MG63 (cell line): Measurements from ENCODE around the gene SMARCA5. TPM values are rescaled to one million over a fixed set of nuclear protein-coding genes. Genes with fewer than 3 reads are reported as not detected.

Source experiments
- DNase-seq: peaks from one replicate; pipeline ENCODE4 v3.0.0-alpha.2; 2020
- H3K27me3 ChIP-seq: fragments of 250-450 bp; sonication (Bioruptor Pico); 2 replicates; pipeline ENCODE4 v1.5.1; 2020; ENCODE audit warnings: mild to moderate bottlenecking, moderate library complexity
- H3K36me3 ChIP-seq: fragments of 250-450 bp; sonication (Bioruptor Pico); 2 replicates; pipeline ENCODE4 v1.5.1; 2020; ENCODE audit warnings: mild to moderate bottlenecking, moderate library complexity
- H3K4me3 ChIP-seq: fragments of 250-450 bp; sonication (Bioruptor Pico); 2 replicates; pipeline ENCODE4 v1.5.1; 2020; ENCODE audit warnings: mild to moderate bottlenecking, moderate library complexity
- H3K9me3 ChIP-seq: fragments of 250-450 bp; sonication (Bioruptor Pico); 2 replicates; pipeline ENCODE4 v1.5.1; 2020; ENCODE audit warnings: mild to moderate bottlenecking, moderate library complexity
- total RNA-seq: library from RNA; depleted of rRNA; stranded (reverse); fragments of >200 nt; shearing (Covaris generic); gene quantifications from 2 replicates; pipeline ENCODE4 v1.2.3, GENCODE V29; 2014; ENCODE audit warnings: low replicate concordance; rRNA removed

Gene SMARCA5
- total RNA-seq, 1 experiment from 2014 or later, result 16.6 TPM

DNA sequence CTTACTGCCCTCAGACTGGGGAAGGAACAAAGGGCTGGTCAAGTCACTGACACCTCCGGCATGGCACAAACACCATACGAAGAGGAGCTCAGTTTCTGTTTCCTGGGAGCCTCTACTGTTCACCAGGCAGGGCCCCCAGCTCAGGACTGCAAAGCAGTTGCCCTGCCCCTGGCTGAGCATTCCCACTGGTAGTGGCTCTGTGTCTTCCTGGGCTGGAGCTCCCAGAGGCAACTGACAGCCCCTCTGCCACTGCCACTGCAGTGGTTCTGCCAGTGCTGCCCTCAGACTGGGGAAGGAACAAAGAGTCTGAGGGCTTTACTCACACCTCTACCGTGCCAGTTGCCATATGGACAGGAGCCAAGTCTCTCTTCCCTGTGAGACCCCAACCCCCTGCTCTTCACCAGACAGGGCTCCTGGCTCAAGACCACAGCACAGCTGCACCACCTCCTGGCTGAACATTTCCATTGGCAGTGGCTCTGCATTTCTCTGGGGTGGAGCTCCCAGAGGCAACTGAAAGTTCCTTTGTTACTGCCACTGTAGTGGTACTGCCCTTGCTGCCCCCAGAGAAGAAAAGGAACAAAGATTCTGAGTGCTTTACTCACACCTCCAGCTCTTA is 67.9 kb downstream of the SMARCA5 start:
- no peak for DNase-seq
- no peaks in the 10 kb centered on the region for H3K36me3 ChIP-seq
- no peaks in the 10 kb centered on the region for H3K9me3 ChIP-seq
- H3K4me3 ChIP-seq, result no peak overlapping the region
- H3K27me3 ChIP-seq, result no peaks in the 10 kb centered on the region

DNA sequence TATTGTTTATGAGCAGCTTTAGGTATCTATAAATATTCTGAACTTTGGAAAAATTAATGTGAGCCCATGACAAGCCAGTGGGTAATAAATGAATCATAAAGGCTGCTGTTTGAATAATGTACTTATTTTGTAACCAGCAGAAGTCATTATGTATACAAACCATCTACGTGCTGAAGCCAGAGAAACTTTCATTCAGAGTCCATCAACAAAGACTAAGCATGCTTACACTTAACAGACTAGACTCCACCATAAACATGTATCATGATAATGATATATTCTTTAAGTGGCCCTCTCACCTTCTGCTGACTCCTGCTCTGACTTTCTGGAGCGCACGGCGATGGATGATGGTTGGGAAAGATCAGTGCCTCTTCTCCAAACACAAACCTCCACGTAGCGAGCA is 72.0 kb downstream of the SMARCA5 start:
- no peaks in the 10 kb centered on the region for H3K36me3 ChIP-seq

DNA sequence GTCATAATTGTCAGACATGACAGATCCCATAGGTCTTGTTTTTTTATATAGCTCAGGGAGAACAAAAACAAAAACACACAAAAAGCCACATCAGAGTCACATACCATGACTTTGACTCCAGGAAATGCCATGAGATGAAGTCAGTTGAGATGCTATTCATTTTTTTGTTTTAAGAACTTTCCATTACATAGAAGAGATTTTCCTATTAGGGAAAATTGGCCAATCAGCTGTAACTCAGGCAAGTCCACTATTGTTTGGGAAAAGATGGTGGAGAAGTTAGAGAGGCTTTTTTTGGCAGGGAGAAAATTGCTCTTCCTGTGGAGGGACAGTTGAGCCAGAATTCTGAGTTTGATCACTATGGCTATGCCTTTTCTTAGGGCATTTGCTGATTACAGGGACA is 72.6 kb downstream of the SMARCA5 start:
- Histone ChIP-seq H3K27me3 (no peaks in the 10 kb centered on the region), H3K4me3 (no peak overlapping the region), H3K9me3 (no peaks in the 10 kb centered on the region), H3K36me3 (no peaks in the 10 kb centered on the region)
- DNase-seq, result no peak

More for the DNA sequence above, 72.0 kb downstream of the SMARCA5 start:
- DNase-seq, result no peak
- H3K9me3 ChIP-seq, result no peaks in the 10 kb centered on the region
- H3K27me3 ChIP-seq, result no peaks in the 10 kb centered on the region
- H3K4me3 ChIP-seq, result no peak overlapping the region

DNA sequence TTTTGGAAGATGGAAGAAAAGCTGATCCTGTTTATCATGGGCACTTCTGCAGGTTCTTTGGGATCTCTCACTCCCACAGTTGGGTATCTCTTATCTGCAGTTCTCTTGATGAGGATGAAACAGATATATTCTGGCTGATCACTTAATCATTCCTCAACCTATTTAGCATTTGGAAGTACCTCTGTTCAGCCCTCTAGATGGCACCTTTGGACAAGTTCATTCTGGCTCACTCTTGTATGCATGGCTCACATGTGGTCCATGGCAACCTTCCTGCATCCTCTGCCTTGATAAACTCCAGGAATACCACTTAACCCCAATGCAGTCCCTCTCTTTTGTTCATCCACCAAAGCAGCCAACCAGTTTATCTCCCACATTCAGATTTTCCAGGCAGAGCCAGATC is 74.2 kb downstream of the SMARCA5 start:
- DNase-seq, result no peak
- H3K36me3 ChIP-seq, result no peaks in the 10 kb centered on the region

DNA sequence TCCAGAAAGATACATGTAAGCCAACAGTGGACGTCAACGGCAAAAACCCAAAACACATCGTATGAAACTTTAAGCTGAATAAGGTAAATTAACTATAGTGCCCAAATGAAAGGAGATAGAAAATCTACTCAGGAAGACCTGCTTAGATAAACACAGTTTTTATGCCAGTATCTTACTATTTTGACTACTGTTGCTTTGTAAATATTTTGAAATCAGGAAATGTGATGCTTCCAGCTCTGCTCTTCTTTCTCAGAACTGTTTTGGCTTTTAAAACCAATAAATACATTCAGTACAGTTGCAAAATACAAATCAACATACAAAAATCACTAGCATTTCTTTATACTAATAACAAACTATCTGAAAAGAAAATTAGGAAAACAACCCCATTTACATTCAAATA is 83.8 kb downstream of the SMARCA5 start:
- Histone ChIP-seq H3K36me3 (no peaks in the 10 kb centered on the region), H3K27me3 (no peaks in the 10 kb centered on the region), H3K9me3 (no peaks in the 10 kb centered on the region), H3K4me3 (no peak overlapping the region)
- DNase-seq, result no peak

More for the DNA sequence above, 74.2 kb downstream of the SMARCA5 start:
- Histone ChIP-seq H3K9me3 (no peaks in the 10 kb centered on the region), H3K4me3 (no peak overlapping the region), H3K27me3 (no peaks in the 10 kb centered on the region)

DNA sequence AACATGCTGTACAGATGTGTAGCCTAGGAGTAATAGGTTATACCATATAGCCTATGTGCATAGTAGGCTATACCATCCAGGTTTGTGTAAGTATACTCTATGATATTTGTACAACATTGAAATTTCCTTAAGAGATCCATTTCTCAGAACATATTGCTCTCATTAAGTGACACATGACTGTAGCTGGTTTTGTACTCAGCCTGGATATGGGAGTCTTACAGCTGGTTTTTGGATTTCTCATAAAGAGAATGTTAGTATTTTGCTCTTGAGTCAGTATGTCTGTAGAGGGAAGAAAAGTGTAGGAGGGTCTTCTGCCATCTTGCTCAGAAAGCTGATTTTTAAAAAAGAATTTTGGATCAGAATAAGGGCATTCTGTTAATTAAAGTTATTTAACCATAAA is 85.3 kb downstream of the SMARCA5 start:
- no peaks in the 10 kb centered on the region for H3K36me3 ChIP-seq
- no peaks in the 10 kb centered on the region for H3K27me3 ChIP-seq
- no peaks in the 10 kb centered on the region for H3K9me3 ChIP-seq
- no peak overlapping the region for H3K4me3 ChIP-seq
- no peak for DNase-seq

- Histone ChIP-seq H3K9me3 (no peaks in the 10 kb centered on the region), H3K36me3 (no peaks in the 10 kb centered on the region), H3K4me3 (no peak overlapping the region), H3K27me3 (no peaks in the 10 kb centered on the region)
- no peak for DNase-seq
Observed at GRCh38 chr4:143599827-143600226, 86.3 kb downstream of the SMARCA5 start.

DNA sequence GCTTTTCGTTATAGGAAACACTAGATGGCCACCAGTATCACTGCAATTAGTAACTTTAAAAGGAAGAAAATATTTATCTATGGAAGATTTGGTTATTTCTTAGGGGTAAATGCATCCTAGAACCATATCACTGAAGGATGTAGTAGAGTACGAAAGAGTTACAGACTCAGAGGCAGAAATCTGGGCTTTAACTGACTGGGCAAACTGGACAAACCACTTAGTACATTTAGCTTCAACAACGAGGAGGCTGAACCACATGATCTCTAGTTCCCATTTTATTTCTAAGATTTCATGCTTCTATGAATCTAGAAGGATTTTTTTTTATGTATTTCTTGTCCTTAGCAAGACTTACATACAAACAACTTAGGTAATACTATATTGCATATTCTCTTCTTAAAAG is 93.0 kb downstream of the SMARCA5 start:
- no peak overlapping the region for H3K4me3 ChIP-seq
- no peaks in the 10 kb centered on the region for H3K27me3 ChIP-seq
- H3K9me3 ChIP-seq, result no peaks in the 10 kb centered on the region
- DNase-seq, result no peak
- no peaks in the 10 kb centered on the region for H3K36me3 ChIP-seq

Other genes starting within 250 kb of the SMARCA5 start
- 1.2 and 3.4 TPM in 2 replicates for gene GAB1, start 176.8 kb upstream of the SMARCA5 start, total RNA-seq
- not detected in 2 replicates for gene FREM3, start 187.0 kb downstream of the SMARCA5 start, total RNA-seq